ENCODE results near the gene TRIM72. TPM values are rescaled to one million over a fixed set of nuclear protein-coding genes. Genes with fewer than 3 reads are reported as not detected.

Gene TRIM72
- total and polyA plus RNA-seq, 2 donors (not counting 3 experiments of a cell fraction or from before 2014, with no cell fraction given): not detected

DNA sequence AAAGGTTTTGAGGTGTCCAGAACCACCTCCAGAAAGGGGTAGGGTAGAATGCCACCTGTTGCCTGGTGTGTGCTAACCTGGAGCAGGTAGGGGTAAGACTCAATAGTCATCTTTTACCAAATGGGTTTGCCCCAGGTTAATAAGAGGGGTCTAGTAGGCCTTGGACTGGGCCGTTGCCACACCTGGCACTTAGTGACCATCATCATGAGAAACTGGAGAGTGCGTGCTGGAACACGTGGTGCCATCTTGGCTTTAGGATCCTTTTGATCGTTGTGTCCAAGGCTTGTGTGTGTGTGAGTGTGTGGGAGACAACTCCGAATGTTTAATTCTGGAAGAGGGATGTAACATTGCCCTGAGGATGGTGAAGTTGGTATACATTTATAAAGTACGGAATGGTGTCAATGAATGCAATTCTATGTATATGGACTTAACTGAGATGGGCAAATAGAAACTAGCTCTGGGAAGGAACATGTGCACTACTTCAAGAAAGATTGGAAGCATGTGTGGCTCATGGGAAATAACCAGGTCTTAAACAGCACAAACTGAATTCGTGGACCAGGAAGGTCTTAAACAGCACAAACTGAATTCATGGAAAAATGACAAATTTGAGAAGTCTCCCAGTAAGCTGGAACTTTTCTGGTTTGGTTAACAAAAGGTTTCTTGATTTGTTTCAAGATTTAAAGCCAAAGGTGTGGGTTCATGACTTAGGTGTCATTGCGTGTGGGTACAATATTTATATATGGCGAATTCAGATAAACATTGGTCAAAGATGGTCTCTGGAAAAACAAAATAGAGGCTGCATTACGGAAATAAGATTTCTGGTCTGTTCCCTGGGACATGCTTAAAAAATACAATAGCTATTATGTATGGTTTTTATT, 26.8 kb upstream of the TRIM72 start:
- DNase-seq (ENCODE audit: low read depth, low spot score) (no peak), FAIRE-seq (no peak)
- Histone ChIP-seq H3K9ac (replicated peaks; ENCODE audit: extremely low read depth, insufficient read depth, low read length) (no peak overlapping the region), H3K27ac (ENCODE audit: insufficient read depth, low read depth, low read length) (no peak overlapping the region), H3K4me2 (ENCODE audit: insufficient read depth, low read length) (no peak overlapping the region), H3K4me3 (replicated peaks in 1 of 3; ENCODE audit: insufficient read depth in 1 of 3, low read depth in 1 of 3, low read length in 3 of 3) (no peak overlapping the region), H3K4me1 (ENCODE audit: control insufficient read depth, extremely low read depth, insufficient read depth, low read length) (peaks cover 11% of the 10 kb centered on the region), H3K9me3 (replicated peaks; ENCODE audit: control insufficient read depth, insufficient read depth, low read length) (no peaks in the 10 kb centered on the region), H3K27me3 (ENCODE audit: control insufficient read depth in 2 of 2, insufficient read depth in 2 of 2, low read length in 2 of 2) (no peaks in the 10 kb centered on the region), H2AFZ (ENCODE audit: low read depth, low read length) (no peak overlapping the region), H3K9me1 (replicated peaks; ENCODE audit: control insufficient read depth, extremely low read depth, insufficient read depth, low read length) (no peaks in the 10 kb centered on the region), H3K36me3 (ENCODE audit: control insufficient read depth in 2 of 2, extremely low read depth in 1 of 2, insufficient read depth in 2 of 2, low read length in 2 of 2) (peaks cover 75 to 80% of the 10 kb centered on the region in 2 experiments), H3K79me2 (ENCODE audit: control insufficient read depth, insufficient read depth, low read length) (peaks cover 86% of the 10 kb centered on the region), H4K20me1 (replicated peaks; ENCODE audit: control insufficient read depth, extremely low read depth, insufficient read depth, low read length) (peaks cover 18% of the 10 kb centered on the region)
- ChIA-PET POLR2A (no interaction called here), CTCF (no interaction called here)
- intact Hi-C loops (cut with micrococcal nuclease): no loop called here
- BruUV-seq (replicated peaks): no TSS peak
- dilution Hi-C loops (cut with MboI; ENCODE audit: extremely low pct_ligation_motif_present, low sequenced_read_pairs): no loop called here
- no peak for TF ChIP-seq MYC (IDR thresholded peaks at IDR 0.05; ENCODE audit: low read depth, low read length)
- no peak for TF ChIP-seq FOS (IDR thresholded peaks at IDR 0.05; ENCODE audit: borderline replicate concordance, insufficient read depth, low read length)
- no peak for TF ChIP-seq CTCF (IDR thresholded peaks at IDR 0.05; ENCODE audit: extremely low read depth in 1 of 2, insufficient read depth in 1 of 2, low read depth in 1 of 2, low read length in 2 of 2)
- TF ChIP-seq GATA2 (IDR thresholded peaks at IDR 0.05; ENCODE audit: insufficient read depth, insufficient read length, low read depth, low read length): no peak
- no peak for TF ChIP-seq POLR2A (IDR thresholded peaks at IDR 0.05; ENCODE audit: low read depth, low read length)
- TF ChIP-seq, protein P1, sequence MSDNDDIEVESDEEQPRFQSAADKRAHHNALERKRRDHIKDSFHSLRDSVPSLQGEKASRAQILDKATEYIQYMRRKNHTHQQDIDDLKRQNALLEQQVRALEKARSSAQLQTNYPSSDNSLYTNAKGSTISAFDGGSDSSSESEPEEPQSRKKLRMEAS (IDR thresholded peaks at IDR 0.05; ENCODE audit: insufficient read depth, insufficient read length): no peak
- TF ChIP-seq EZH2 (IDR thresholded peaks at IDR 0.05; ENCODE audit: borderline replicate concordance, low read depth, low read length, severe bottlenecking): no peak
- no peak for TF ChIP-seq JUN (IDR thresholded peaks at IDR 0.05; ENCODE audit: borderline replicate concordance, insufficient read depth, insufficient read length, low read depth)
- TF ChIP-seq POLR2AphosphoS5 (IDR thresholded peaks at IDR 0.05; ENCODE audit: insufficient read depth, low read depth, low read length): no peak

Measured in endothelial cell of umbilical vein (primary cell).